Measurements from ENCODE around the gene THAP7. TPM values are rescaled to one million over a fixed set of nuclear protein-coding genes. Genes with fewer than 3 reads are reported as not detected.

Gene THAP7
- total RNA-seq, 1 donor from 2014 or later, result 34.9 TPM

GRCh38 chr22:20949698-20950183 lies 52.2 kb downstream of the THAP7 start:
- DNase-seq (ENCODE audit: extremely low spot score in 2 of 2), result no peak
- intact Hi-C loops (cut with DNase I), result no loop called here
- no peak overlapping the region for H3K4me3 ChIP-seq
- H3K27ac ChIP-seq, result no peak overlapping the region
- H3K27me3 ChIP-seq, result no peaks in the 10 kb centered on the region
- no peaks in the 10 kb centered on the region for H3K9me3 ChIP-seq
- H3K4me1 ChIP-seq, result peaks cover 40% of the 10 kb centered on the region
- H3K36me3 ChIP-seq, result peaks cover 0 to 35% of the 10 kb centered on the region in 2 donors
- no peak for TF ChIP-seq POLR2A (IDR thresholded peaks at IDR 0.05)
- TF ChIP-seq, protein P1, sequence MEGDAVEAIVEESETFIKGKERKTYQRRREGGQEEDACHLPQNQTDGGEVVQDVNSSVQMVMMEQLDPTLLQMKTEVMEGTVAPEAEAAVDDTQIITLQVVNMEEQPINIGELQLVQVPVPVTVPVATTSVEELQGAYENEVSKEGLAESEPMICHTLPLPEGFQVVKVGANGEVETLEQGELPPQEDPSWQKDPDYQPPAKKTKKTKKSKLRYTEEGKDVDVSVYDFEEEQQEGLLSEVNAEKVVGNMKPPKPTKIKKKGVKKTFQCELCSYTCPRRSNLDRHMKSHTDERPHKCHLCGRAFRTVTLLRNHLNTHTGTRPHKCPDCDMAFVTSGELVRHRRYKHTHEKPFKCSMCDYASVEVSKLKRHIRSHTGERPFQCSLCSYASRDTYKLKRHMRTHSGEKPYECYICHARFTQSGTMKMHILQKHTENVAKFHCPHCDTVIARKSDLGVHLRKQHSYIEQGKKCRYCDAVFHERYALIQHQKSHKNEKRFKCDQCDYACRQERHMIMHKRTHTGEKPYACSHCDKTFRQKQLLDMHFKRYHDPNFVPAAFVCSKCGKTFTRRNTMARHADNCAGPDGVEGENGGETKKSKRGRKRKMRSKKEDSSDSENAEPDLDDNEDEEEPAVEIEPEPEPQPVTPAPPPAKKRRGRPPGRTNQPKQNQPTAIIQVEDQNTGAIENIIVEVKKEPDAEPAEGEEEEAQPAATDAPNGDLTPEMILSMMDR (IDR thresholded peaks at IDR 0.05), result no peak
- TF ChIP-seq POLR2AphosphoS5 (IDR thresholded peaks at IDR 0.05; ENCODE audit: insufficient read depth in 1 of 2, low read depth in 1 of 2), result no peak

MicroRNAs within 50 kb of the gene (microRNA counts, 767-probe panel; counts per million panel counts)
- 238 to 261 counts per million in 2 donors for microRNA hsa-miR-649

Small RNA genes lying within 50 kb of the gene (microRNA-seq; reads per million reads assigned to microRNA genes)
- not detected for gene MIR649 (ENCODE audit: borderline number of aligned reads, borderline replicate concordance)

Small RNA genes lying within 50 kb of the gene (small RNA-seq; reads per million reads assigned to genes)
- gene MIR649, result not detected

Other genes starting within 250 kb of the THAP7 start
- not detected for gene SERPIND1, start 228.0 kb downstream of the THAP7 start, total RNA-seq
- 135 TPM for gene PI4KA, start 143.3 kb downstream of the THAP7 start, total RNA-seq
- gene SNAP29, start 143.1 kb downstream of the THAP7 start, total RNA-seq, result 18.9 TPM
- gene CRKL, start 84.7 kb downstream of the THAP7 start, total RNA-seq, result 37.6 TPM
- gene AIFM3, start 34.9 kb downstream of the THAP7 start, total RNA-seq, result not detected
- gene LZTR1, start 19.8 kb downstream of the THAP7 start, total RNA-seq, result 61.9 TPM
- 1.7 TPM for gene P2RX6, start 13.0 kb upstream of the THAP7 start, total RNA-seq
- 0.98 TPM for gene SLC7A4, start 30.4 kb upstream of the THAP7 start, total RNA-seq
- gene LRRC74B, start 43.8 kb upstream of the THAP7 start, total RNA-seq, result not detected